Body of pancreas (tissue), 4 donors: ENCODE measurements around the gene ZNF107.

Source experiments
- POLR2A ChIP-seq, 3 donors: fragments of 450-650 bp; IDR thresholded peaks; one replicate each; pipeline ENCODE4 v1.6.1; 2016; ENCODE audit warnings: antibody characterized with exemption in 3 of 3, mild to moderate bottlenecking in 2 of 3
- TF ChIP-seq, protein P1 (sequence below), 7 experiments: fragments of 450-650 bp in 4 of 7; fragments of 200-600 bp in 3 of 7; sonication (generic) in 3 of 7; IDR thresholded peaks; one replicate each; pipeline ENCODE4 v1.5.1; 2016 to 2019; ENCODE audit warnings: antibody characterized with exemption in 7 of 7

DNA sequence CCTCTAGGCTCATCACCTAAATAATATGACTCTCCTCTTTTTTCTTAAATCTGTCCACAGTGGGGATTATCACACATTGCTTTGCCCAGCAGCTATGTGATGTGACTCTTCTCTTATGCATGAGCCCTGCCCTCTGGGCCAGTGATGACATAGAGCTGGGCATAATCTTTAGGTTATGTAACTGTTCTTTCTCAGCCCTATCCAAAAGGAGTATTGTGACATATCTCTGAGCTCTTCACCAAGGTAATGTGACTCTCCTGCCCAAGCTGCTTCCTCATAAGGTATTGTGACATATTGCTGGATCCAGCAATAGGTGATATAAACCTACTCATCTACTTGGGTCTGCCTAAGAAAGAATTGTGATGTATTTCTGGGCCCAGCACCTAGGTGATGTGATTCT, 37.7 kb upstream of the ZNF107 start:
- no peak for TF ChIP-seq POLR2A (IDR thresholded peaks at IDR 0.05)
- TF ChIP-seq, protein P1, sequence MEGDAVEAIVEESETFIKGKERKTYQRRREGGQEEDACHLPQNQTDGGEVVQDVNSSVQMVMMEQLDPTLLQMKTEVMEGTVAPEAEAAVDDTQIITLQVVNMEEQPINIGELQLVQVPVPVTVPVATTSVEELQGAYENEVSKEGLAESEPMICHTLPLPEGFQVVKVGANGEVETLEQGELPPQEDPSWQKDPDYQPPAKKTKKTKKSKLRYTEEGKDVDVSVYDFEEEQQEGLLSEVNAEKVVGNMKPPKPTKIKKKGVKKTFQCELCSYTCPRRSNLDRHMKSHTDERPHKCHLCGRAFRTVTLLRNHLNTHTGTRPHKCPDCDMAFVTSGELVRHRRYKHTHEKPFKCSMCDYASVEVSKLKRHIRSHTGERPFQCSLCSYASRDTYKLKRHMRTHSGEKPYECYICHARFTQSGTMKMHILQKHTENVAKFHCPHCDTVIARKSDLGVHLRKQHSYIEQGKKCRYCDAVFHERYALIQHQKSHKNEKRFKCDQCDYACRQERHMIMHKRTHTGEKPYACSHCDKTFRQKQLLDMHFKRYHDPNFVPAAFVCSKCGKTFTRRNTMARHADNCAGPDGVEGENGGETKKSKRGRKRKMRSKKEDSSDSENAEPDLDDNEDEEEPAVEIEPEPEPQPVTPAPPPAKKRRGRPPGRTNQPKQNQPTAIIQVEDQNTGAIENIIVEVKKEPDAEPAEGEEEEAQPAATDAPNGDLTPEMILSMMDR (IDR thresholded peaks at IDR 0.05) = no peak
